ENCODE measurements around the gene TRIP4.
A peak's percentile ranks its signal among the peaks of the same experiment; 100 is the strongest.
"Not testable (repeated sequence)": the region's sequence is repeated elsewhere in the genome, so short reads cannot be mapped to it uniquely, and the experiment has no call there.

TRIP4 gene

GRCh38 chr15:64480891-64481290 is 93.3 kb downstream of the TRIP4 start:
- Histone ChIP-seq H3K36me3 (ENCODE audit: control insufficient read depth, insufficient read depth, low read length) (no peaks in the 10 kb centered on the region), H3K4me1 (ENCODE audit: control insufficient read depth, insufficient read depth, low read length) (no peaks in the 10 kb centered on the region), H3K27ac (ENCODE audit: low read depth, low read length) (no peak overlapping the region), H3K27me3 (ENCODE audit: control insufficient read depth, insufficient read depth, low read length) (no peaks in the 10 kb centered on the region), H3K9ac (ENCODE audit: low read length) (no peak overlapping the region), H3K4me3 (ENCODE audit: low read length) (no peak overlapping the region)

GRCh38 chr15:64483749-64484148 is 96.1 kb downstream of the TRIP4 start:
- no peaks in the 10 kb centered on the region for H3K36me3 ChIP-seq (ENCODE audit: control insufficient read depth, insufficient read depth, low read length)
- no peak overlapping the region for H3K27ac ChIP-seq (ENCODE audit: low read depth, low read length)
- H3K27me3 ChIP-seq (ENCODE audit: control insufficient read depth, insufficient read depth, low read length) = no peaks in the 10 kb centered on the region
- H3K4me1 ChIP-seq (ENCODE audit: control insufficient read depth, insufficient read depth, low read length) = no peaks in the 10 kb centered on the region
- H3K9ac ChIP-seq (ENCODE audit: low read length) = no peak overlapping the region
- H3K4me3 ChIP-seq (ENCODE audit: low read length) = no peak overlapping the region

GRCh38 chr15:64485796-64486195 is 98.2 kb downstream of the TRIP4 start:
- H3K27me3 ChIP-seq (ENCODE audit: control insufficient read depth, insufficient read depth, low read length) = no peaks in the 10 kb centered on the region
- no peak overlapping the region for H3K9ac ChIP-seq (ENCODE audit: low read length)
- no peaks in the 10 kb centered on the region for H3K36me3 ChIP-seq (ENCODE audit: control insufficient read depth, insufficient read depth, low read length)
- H3K4me1 ChIP-seq (ENCODE audit: control insufficient read depth, insufficient read depth, low read length) = no peaks in the 10 kb centered on the region
- H3K27ac ChIP-seq (ENCODE audit: low read depth, low read length) = no peak overlapping the region
- no peak overlapping the region for H3K4me3 ChIP-seq (ENCODE audit: low read length)

GRCh38 chr15:64490598-64491259 is 103.1 kb downstream of the TRIP4 start:
- Histone ChIP-seq H3K4me1 (ENCODE audit: control insufficient read depth, insufficient read depth, low read length) (no peaks in the 10 kb centered on the region), H3K36me3 (ENCODE audit: control insufficient read depth, insufficient read depth, low read length) (no peaks in the 10 kb centered on the region), H3K27me3 (ENCODE audit: control insufficient read depth, insufficient read depth, low read length) (no peaks in the 10 kb centered on the region), H3K4me3 (ENCODE audit: low read length) (no peak overlapping the region), H3K27ac (ENCODE audit: low read depth, low read length) (peak overlapping the region; percentile 44), H3K9ac (ENCODE audit: low read length) (no peak overlapping the region)

GRCh38 chr15:64493641-64494040 is 106.0 kb downstream of the TRIP4 start:
- Histone ChIP-seq H3K36me3 (ENCODE audit: control insufficient read depth, insufficient read depth, low read length) (no peaks in the 10 kb centered on the region), H3K9ac (ENCODE audit: low read length) (no peak overlapping the region), H3K4me3 (ENCODE audit: low read length) (no peak overlapping the region), H3K27me3 (ENCODE audit: control insufficient read depth, insufficient read depth, low read length) (no peaks in the 10 kb centered on the region), H3K4me1 (ENCODE audit: control insufficient read depth, insufficient read depth, low read length) (peaks cover 3% of the 10 kb centered on the region), H3K27ac (ENCODE audit: low read depth, low read length) (no peak overlapping the region)

DNA sequence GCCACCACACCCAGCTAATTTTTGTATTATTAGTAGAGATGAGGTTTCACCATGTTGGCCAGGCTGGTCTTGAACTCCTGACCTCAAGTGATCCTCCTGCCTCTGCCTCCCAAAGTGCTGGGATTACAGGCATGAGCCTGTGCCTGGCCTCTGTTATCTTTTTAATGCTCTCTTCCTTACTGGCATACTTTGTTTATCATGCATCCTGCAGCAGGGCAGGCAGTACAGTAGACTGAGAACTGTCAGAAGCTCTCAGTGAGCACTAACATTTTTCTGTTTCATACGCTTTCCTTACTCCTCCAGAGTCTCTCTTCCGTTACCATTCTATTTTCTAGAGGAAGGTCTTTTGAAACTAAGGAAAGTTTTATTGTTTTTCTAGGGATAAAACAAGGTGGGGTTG is 108.3 kb downstream of the TRIP4 start:
- not testable (repeated sequence) for H3K36me3 ChIP-seq (ENCODE audit: control insufficient read depth, insufficient read depth, low read length); H3K4me3 ChIP-seq (ENCODE audit: low read length); H3K4me1 ChIP-seq (ENCODE audit: control insufficient read depth, insufficient read depth, low read length); H3K27me3 ChIP-seq (ENCODE audit: control insufficient read depth, insufficient read depth, low read length); H3K9ac ChIP-seq (ENCODE audit: low read length); H3K27ac ChIP-seq (ENCODE audit: low read depth, low read length)

DNA sequence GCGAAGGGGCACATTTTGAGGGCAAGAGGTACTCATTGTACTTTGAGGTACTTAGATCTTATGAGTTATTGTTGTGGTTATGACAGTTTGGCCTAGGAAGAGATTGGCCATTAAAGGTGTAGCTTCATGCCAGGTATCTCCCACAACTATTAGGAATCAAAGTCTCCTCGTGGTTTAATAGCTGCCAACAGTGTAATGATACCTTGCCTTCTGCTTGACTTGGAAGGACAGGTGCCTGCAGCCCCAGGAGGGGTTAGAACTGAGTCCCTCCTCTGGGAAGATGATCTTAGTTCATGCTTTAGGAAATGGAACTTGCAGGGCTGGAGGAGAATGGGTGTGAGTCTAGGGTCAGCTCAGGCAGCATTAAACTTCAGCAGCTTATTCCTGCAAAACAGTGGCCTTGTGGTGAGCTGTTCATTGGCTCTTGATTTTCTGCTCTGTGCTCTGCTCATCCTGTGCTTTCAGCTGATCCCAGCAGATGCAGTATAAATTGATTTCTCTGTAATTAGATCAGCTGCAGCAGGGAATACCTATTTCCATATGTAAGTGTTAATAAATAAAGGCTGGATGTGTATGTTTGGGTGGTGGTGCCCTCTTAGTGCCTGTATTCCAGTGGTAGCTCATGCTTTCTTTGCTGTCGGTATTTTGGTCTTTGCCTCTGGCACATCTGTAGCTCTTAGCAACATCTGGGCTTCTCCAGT is 113.2 kb downstream of the TRIP4 start:
- H3K9ac ChIP-seq (ENCODE audit: low read length) = no peak overlapping the region
- H3K27ac ChIP-seq (ENCODE audit: low read depth, low read length) = peak overlapping the region; percentile 70
- no peaks in the 10 kb centered on the region for H3K27me3 ChIP-seq (ENCODE audit: control insufficient read depth, insufficient read depth, low read length)
- peaks cover 36% of the 10 kb centered on the region for H3K4me1 ChIP-seq (ENCODE audit: control insufficient read depth, insufficient read depth, low read length)
- H3K36me3 ChIP-seq (ENCODE audit: control insufficient read depth, insufficient read depth, low read length) = peaks cover 5% of the 10 kb centered on the region
- H3K4me3 ChIP-seq (ENCODE audit: low read length) = no peak overlapping the region

DNA sequence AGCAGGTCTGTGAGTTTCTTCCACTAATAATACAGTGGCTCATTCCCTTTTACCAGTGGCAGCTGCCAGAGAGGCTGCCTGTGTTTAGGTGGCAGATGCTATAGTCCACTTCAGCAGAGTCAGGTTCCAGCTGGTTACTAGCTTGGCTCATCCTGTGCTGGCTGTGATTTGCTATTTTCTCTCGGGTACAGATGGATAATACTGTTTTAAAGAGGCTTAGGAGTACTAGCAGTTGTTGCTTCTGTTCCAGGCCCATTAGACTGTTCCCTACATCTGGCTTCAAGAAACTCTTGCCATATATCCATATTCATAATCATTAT is 113.7 kb downstream of the TRIP4 start:
- Histone ChIP-seq H3K4me1 (ENCODE audit: control insufficient read depth, insufficient read depth, low read length) (peaks cover 35% of the 10 kb centered on the region), H3K27ac (ENCODE audit: low read depth, low read length) (peak overlapping the region; percentile 70), H3K9ac (ENCODE audit: low read length) (no peak overlapping the region), H3K4me3 (ENCODE audit: low read length) (no peak overlapping the region), H3K36me3 (ENCODE audit: control insufficient read depth, insufficient read depth, low read length) (peaks cover 5% of the 10 kb centered on the region), H3K27me3 (ENCODE audit: control insufficient read depth, insufficient read depth, low read length) (no peaks in the 10 kb centered on the region)

GRCh38 chr15:64502151-64502550 is 114.5 kb downstream of the TRIP4 start:
- Histone ChIP-seq H3K36me3 (ENCODE audit: control insufficient read depth, insufficient read depth, low read length) (peaks cover 5% of the 10 kb centered on the region), H3K27me3 (ENCODE audit: control insufficient read depth, insufficient read depth, low read length) (no peaks in the 10 kb centered on the region), H3K4me3 (ENCODE audit: low read length) (no peak overlapping the region), H3K27ac (ENCODE audit: low read depth, low read length) (peak overlapping the region; percentile 70), H3K9ac (ENCODE audit: low read length) (no peak overlapping the region), H3K4me1 (ENCODE audit: control insufficient read depth, insufficient read depth, low read length) (peaks cover 40% of the 10 kb centered on the region)

DNA sequence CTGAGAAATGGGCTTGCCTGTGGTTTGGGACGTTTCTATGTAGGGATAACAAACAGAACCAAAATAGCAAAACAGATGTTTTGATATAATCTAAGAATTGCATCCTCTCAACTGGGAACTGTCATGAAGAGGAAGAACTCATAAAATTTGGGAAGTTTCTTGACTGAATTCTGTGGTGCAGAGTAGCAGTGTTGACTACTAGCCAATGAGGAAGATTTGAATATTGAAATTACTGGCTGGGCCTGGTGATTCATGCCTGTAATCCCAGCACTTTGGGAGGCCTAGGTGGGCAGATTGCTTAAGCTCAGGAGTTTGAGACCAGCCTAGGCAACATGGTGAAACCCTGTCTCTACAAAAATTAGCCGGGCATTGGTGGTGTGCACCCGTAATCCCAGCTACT is 114.9 kb downstream of the TRIP4 start:
- H3K36me3 ChIP-seq (ENCODE audit: control insufficient read depth, insufficient read depth, low read length) = peaks cover 5% of the 10 kb centered on the region
- H3K4me3 ChIP-seq (ENCODE audit: low read length) = no peak overlapping the region
- H3K4me1 ChIP-seq (ENCODE audit: control insufficient read depth, insufficient read depth, low read length) = peaks cover 44% of the 10 kb centered on the region
- no peak overlapping the region for H3K9ac ChIP-seq (ENCODE audit: low read length)
- no peaks in the 10 kb centered on the region for H3K27me3 ChIP-seq (ENCODE audit: control insufficient read depth, insufficient read depth, low read length)
- H3K27ac ChIP-seq (ENCODE audit: low read depth, low read length) = peak overlapping the region; percentile 70

GRCh38 chr15:64503197-64503596 is 115.6 kb downstream of the TRIP4 start:
- Histone ChIP-seq H3K4me1 (ENCODE audit: control insufficient read depth, insufficient read depth, low read length) (peaks cover 46% of the 10 kb centered on the region), H3K36me3 (ENCODE audit: control insufficient read depth, insufficient read depth, low read length) (peaks cover 5% of the 10 kb centered on the region), H3K27ac (ENCODE audit: low read depth, low read length) (peak overlapping the region; percentile 70), H3K9ac (ENCODE audit: low read length) (no peak overlapping the region), H3K4me3 (ENCODE audit: low read length) (peak overlapping the region; percentile 25), H3K27me3 (ENCODE audit: control insufficient read depth, insufficient read depth, low read length) (no peaks in the 10 kb centered on the region)

DNA sequence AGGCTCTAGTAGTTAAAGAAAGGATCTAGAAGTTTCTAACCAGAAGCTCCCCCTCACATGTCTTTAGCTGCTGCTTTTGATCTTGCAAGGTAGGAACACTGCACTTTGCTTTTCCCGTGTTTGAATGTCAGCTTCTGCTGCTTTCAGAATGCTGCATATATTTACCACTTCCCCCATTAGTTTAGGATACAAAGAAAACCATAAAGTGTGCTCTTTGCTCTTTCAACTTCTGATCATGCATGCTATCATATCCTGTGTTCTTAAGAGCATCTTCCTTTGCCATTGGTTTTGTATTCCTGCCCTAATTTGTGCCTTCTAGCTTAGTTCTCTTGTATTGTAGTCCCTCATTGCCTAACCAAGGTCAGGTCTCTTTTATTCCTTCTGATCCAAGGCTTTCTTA is 116.0 kb downstream of the TRIP4 start:
- peak overlapping the region; percentile 25 for H3K4me3 ChIP-seq (ENCODE audit: low read length)
- peaks cover 46% of the 10 kb centered on the region for H3K4me1 ChIP-seq (ENCODE audit: control insufficient read depth, insufficient read depth, low read length)
- H3K27ac ChIP-seq (ENCODE audit: low read depth, low read length) = peak overlapping the region; percentile 70
- H3K9ac ChIP-seq (ENCODE audit: low read length) = no peak overlapping the region
- peaks cover 5% of the 10 kb centered on the region for H3K36me3 ChIP-seq (ENCODE audit: control insufficient read depth, insufficient read depth, low read length)
- H3K27me3 ChIP-seq (ENCODE audit: control insufficient read depth, insufficient read depth, low read length) = no peaks in the 10 kb centered on the region
